Measurements from ENCODE around the gene PAGE3. TPM values are rescaled to one million over a fixed set of nuclear protein-coding genes. Genes with fewer than 3 reads are reported as not detected.

The PAGE3 gene
- total and polyA plus RNA-seq, 2 of the 13 experiments (the other 11 are each of a cell fraction or from before 2014, with no cell fraction given): not detected

Other genes starting within 250 kb of the PAGE3 start
- gene ALAS2, start 233.9 kb downstream of the PAGE3 start, total RNA-seq (2016; rRNA removed; fragmentation: Illumina TruSeq; extraction: Trizol): not detected in 2 replicates
- gene ALAS2, start 233.9 kb downstream of the PAGE3 start, polyA plus RNA-seq (2011; rRNA removed): not detected in 2 replicates
- not detected in 2 replicates for gene PAGE2B, start 189.9 kb downstream of the PAGE3 start, total RNA-seq (2016; rRNA removed; fragmentation: Illumina TruSeq; extraction: Trizol)
- 0.37 and 0.57 TPM in 2 replicates for gene PAGE2B, start 189.9 kb downstream of the PAGE3 start, polyA plus RNA-seq (2011; rRNA removed)
- gene PAGE2, start 175.9 kb downstream of the PAGE3 start, total RNA-seq (2016; rRNA removed; fragmentation: Illumina TruSeq; extraction: Trizol): not detected in 2 replicates
- gene PAGE2, start 175.9 kb downstream of the PAGE3 start, polyA plus RNA-seq (2011; rRNA removed): not detected in 2 replicates
- not detected in 2 replicates for gene PAGE5, start 44.6 kb downstream of the PAGE3 start, total RNA-seq (2016; rRNA removed; fragmentation: Illumina TruSeq; extraction: Trizol)
- not detected in 2 replicates for gene PAGE5, start 44.6 kb downstream of the PAGE3 start, polyA plus RNA-seq (2011; rRNA removed)
- gene MAGEH1, start 187.2 kb upstream of the PAGE3 start, total RNA-seq (2016; rRNA removed; fragmentation: Illumina TruSeq; extraction: Trizol): 3.0 and 5.0 TPM in 2 replicates
- gene MAGEH1, start 187.2 kb upstream of the PAGE3 start, polyA plus RNA-seq (2011; rRNA removed): 3.6 and 3.8 TPM in 2 replicates
- not detected in 2 replicates for gene USP51, start 224.9 kb upstream of the PAGE3 start, total RNA-seq (2016; rRNA removed; fragmentation: Illumina TruSeq; extraction: Trizol)
- not detected in 2 replicates for gene USP51, start 224.9 kb upstream of the PAGE3 start, polyA plus RNA-seq (2011; rRNA removed)